CD4-positive, CD25-positive, alpha-beta regulatory T cell (primary cell): ENCODE data around the gene MACROD2. TPM values are rescaled to one million over a fixed set of nuclear protein-coding genes. Genes with fewer than 3 reads are reported as not detected.

Source experiments
- ATAC-seq, 2 donors: fragments of 150-1000 bp; cut with Tn5 transposase; one replicate each; pipeline ENCODE4 v1.10.0; 2021; ENCODE audit warnings: low read depth in 2 of 2, moderate number of reproducible peaks in 2 of 2, moderate library complexity in 1 of 2
- DNase-seq, 3 donors: peaks; one replicate each; pipeline versions ENCODE4 v3.0.0 to v3.0.0-alpha.2; 2012 to 2022; ENCODE audit warnings: mixed read lengths in 1 of 3
- H3K27ac ChIP-seq: one replicate; pipeline ENCODE4 v1.7.0; 2013; ENCODE audit warnings: mild to moderate bottlenecking, low read length; ENCODE audit not compliant: insufficient read depth, poor library complexity, severe bottlenecking
- H3K27me3 ChIP-seq: one replicate; pipeline ENCODE4 v1.7.0; 2013; ENCODE audit warnings: low read length; ENCODE audit not compliant: control insufficient read depth, insufficient read depth
- H3K36me3 ChIP-seq: one replicate; pipeline ENCODE4 v1.7.0; 2013; ENCODE audit warnings: mild to moderate bottlenecking, low read length, moderate library complexity; ENCODE audit not compliant: control insufficient read depth, insufficient read depth
- H3K4me1 ChIP-seq: 2 replicates; pipeline ENCODE4 v1.7.0; 2013; ENCODE audit warnings: mild to moderate bottlenecking, low read length; ENCODE audit not compliant: insufficient read depth, control insufficient read depth, poor library complexity, severe bottlenecking
- H3K4me3 ChIP-seq: one replicate; pipeline ENCODE4 v1.7.0; 2013; ENCODE audit warnings: low read depth, mild to moderate bottlenecking, low read length, moderate library complexity
- H3K9me3 ChIP-seq, 2 experiments: 1 replicate in 1 of 2; 2 replicates in 1 of 2; pipeline ENCODE4 v1.7.0; 2013; ENCODE audit warnings: low read length in 2 of 2, mild to moderate bottlenecking in 1 of 2, moderate library complexity in 1 of 2; ENCODE audit not compliant: control insufficient read depth in 2 of 2
- H3K27ac Mint-ChIP-seq, 3 donors: one replicate each; pipeline ENCODE4 v1.8.0; 2020 to 2022; ENCODE audit warnings: mild to moderate bottlenecking in 3 of 3, mixed read lengths in 3 of 3, moderate library complexity in 2 of 3
- H3K27me3 Mint-ChIP-seq: one replicate; pipeline ENCODE4 v1.8.0; 2022; ENCODE audit warnings: mild to moderate bottlenecking, mixed read lengths
- H3K36me3 Mint-ChIP-seq: one replicate; pipeline ENCODE4 v1.8.0; 2020; ENCODE audit warnings: mixed read lengths
- H3K4me1 Mint-ChIP-seq, 4 donors: one replicate each; pipeline ENCODE4 v1.8.0; 2020 to 2022; ENCODE audit warnings: mixed read lengths in 4 of 4, mild to moderate bottlenecking in 1 of 4
- H3K4me3 Mint-ChIP-seq, 4 donors: one replicate each; pipeline ENCODE4 v1.8.0; 2020 to 2022; ENCODE audit warnings: mild to moderate bottlenecking in 4 of 4, mixed read lengths in 4 of 4, moderate library complexity in 3 of 4
- H3K9me3 Mint-ChIP-seq, 7 donors: one replicate each; pipeline ENCODE4 v1.8.0; 2020 to 2022; ENCODE audit warnings: mixed read lengths in 7 of 7, mild to moderate bottlenecking in 3 of 7, moderate library complexity in 2 of 7
- polyA plus RNA-seq, 4 donors: library from polyadenylated mRNA; unstranded; fragments of 300-500 nt; fragmentation: Illumina TruSeq; gene quantifications; one replicate each; pipeline ENCODE4 v1.2.3, GENCODE V29; 2021
- total RNA-seq: library from RNA; stranded (reverse); gene quantifications from one replicate; pipeline ENCODE4 v1.2.3, GENCODE V29; 2022

MACROD2 gene
- total and polyA plus RNA-seq, 5 donors from 2014 or later: 1.4 TPM; not detected in 4

DNA sequence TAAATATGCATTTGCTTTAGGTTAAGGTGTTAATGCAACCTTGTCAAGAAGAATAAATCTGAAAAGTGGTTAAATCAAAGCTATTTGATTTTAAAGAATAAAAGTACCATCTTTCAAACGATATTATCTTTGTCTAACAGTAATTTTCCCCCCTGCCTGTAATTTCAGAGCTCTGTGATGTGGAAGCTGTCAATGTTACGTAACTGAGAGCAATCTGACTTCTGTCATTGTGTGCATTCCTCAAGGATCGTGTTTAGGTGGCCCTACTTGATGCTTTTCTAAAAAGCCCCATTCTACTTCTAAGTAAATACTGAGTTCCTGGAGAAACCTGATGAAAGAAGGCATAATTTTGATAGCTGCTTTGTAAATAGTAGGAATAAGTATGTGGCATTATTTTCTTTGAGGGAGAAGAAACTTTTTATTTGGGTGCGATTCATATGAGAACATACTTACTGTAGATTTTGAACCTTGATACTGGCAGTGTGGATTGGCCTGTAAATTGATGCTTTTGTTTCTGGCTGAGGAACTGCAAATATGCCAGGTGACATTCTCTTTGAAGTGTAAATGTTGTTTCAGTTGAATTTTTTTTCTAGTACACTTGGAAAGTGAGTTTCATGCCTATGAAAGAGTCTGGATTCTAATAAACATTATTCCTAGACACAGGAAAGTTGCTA is 871.7 kb downstream of the MACROD2 start:
- ATAC-seq: no peak
- no peaks in the 10 kb centered on the region for H3K27me3 ChIP-seq
- Mint-ChIP-seq H3K4me3 (no peak overlapping the region), H3K27me3 (no peaks in the 10 kb centered on the region), H3K9me3 (peaks cover 3 to 23% (median 8%) of the 10 kb centered on the region in 7 donors), H3K36me3 (no peaks in the 10 kb centered on the region), H3K27ac (no peak overlapping the region), H3K4me1 (no peaks in the 10 kb centered on the region)
- H3K9me3 ChIP-seq: no peaks in the 10 kb centered on the region
- no peak for DNase-seq
- no peak overlapping the region for H3K27ac ChIP-seq
- no peaks in the 10 kb centered on the region for H3K36me3 ChIP-seq
- H3K4me3 ChIP-seq: no peak overlapping the region
- no peaks in the 10 kb centered on the region for H3K4me1 ChIP-seq

DNA sequence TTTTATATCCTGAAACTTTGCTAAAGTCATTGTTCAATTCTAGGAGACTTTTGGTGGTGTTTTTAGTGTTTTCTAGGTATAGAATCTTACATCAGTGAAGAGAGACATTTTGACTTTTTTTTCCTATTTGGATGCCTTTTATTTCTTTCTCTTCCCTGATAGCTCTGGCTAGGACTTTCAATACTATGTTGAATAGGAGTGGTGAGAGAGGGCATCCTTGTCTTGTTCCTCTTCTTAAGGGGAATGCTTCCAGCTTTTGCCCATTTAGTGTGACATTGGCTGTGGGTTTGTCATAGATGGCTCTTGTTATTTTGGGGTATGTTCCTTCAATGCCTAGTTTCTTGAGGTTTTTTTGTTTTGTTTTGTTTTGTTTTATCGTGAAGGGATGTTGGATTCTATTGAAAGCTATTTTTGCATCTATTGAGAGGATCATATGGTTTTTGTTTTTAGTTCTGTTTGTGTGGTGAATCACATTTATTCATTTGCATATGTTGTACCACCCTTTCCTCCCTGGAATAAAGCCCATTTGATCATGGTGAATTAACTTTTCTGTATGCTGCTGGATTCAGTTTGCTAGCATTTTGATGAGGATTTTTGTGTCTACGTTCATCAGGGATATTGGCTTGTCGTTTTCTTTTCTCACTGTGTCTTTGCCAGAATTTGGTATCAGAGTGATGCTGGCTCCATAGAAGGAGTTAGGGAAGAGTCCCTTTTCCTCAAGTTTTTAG is 882.1 kb downstream of the MACROD2 start:
- Histone ChIP-seq H3K4me3 (no peak overlapping the region), H3K4me1 (no peaks in the 10 kb centered on the region), H3K27ac (no peak overlapping the region), H3K9me3 (peaks cover 7 to 10% of the 10 kb centered on the region in 2 experiments), H3K36me3 (no peaks in the 10 kb centered on the region), H3K27me3 (no peaks in the 10 kb centered on the region)
- ATAC-seq (no peak), DNase-seq (no peak)
- Mint-ChIP-seq H3K4me3 (no peak overlapping the region), H3K27me3 (no peaks in the 10 kb centered on the region), H3K27ac (no peak overlapping the region), H3K4me1 (no peaks in the 10 kb centered on the region), H3K9me3 (peaks cover 0 to 30% (median 6%) of the 10 kb centered on the region in 7 donors), H3K36me3 (no peaks in the 10 kb centered on the region)

DNA sequence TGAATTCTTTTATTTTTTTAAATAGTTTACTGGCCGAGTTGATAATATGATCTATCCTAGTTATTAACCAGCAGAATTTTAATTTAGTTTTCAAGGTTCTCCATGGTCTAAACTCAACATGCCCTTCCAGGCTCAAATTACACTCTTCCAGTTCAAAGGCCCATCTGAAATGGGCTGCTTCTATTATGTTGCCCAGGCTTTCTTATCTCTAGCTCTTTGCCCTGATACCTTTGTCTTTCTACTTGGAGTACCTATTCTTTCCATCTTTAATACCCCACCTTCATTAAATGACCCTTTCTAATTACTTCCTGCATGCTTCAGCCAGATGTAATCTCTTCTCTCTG is 883.3 kb downstream of the MACROD2 start:
- H3K36me3 Mint-ChIP-seq: no peaks in the 10 kb centered on the region

DNA sequence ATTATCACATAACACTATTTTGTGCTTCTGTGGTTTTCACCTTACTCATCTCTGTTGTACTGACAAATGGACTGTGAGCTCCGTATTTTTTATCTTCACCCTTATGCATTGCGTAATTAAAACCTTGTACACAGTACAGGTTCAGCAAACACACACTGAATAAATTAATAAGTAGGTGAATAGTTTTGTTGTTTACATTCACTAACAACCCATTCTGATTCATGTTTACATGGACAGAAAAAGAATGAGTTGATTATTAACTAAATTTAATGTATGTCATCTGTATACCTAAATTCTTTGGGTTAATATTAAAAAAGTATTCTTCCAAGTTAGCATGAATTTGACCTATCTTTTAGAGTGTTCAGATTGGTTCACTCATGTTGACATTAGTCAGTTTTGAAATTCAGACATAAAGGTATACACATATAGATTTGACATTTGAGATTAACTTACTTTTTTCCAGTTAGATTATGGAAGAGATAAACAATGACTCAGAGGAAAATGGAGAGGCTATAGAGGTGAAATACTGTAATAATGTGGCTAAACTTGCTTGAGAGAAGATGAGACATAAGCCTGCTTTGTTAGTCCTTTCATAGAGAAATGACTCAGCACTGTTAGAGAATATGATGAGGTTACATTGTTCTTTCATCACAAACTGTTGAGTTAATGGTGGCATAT is 883.8 kb downstream of the MACROD2 start:
- H3K27me3 Mint-ChIP-seq: no peaks in the 10 kb centered on the region
- DNase-seq (no peak), ATAC-seq (no peak)
- Histone ChIP-seq H3K27me3 (no peaks in the 10 kb centered on the region), H3K36me3 (no peaks in the 10 kb centered on the region), H3K4me3 (no peak overlapping the region), H3K9me3 (peaks cover 7 to 10% of the 10 kb centered on the region in 2 experiments), H3K27ac (no peak overlapping the region), H3K4me1 (no peaks in the 10 kb centered on the region)
- H3K27ac Mint-ChIP-seq: no peak overlapping the region
- H3K9me3 Mint-ChIP-seq: peaks cover 0 to 28% (median 6%) of the 10 kb centered on the region in 7 donors
- no peaks in the 10 kb centered on the region for H3K36me3 Mint-ChIP-seq
- H3K4me3 Mint-ChIP-seq: no peak overlapping the region
- H3K4me1 Mint-ChIP-seq: no peaks in the 10 kb centered on the region

More for the DNA sequence above, 883.3 kb downstream of the MACROD2 start:
- H3K4me1 Mint-ChIP-seq: no peaks in the 10 kb centered on the region
- H3K27me3 Mint-ChIP-seq: no peaks in the 10 kb centered on the region
- peaks cover 0 to 28% (median 6%) of the 10 kb centered on the region in 7 donors for H3K9me3 Mint-ChIP-seq
- no peaks in the 10 kb centered on the region for H3K27me3 ChIP-seq
- H3K9me3 ChIP-seq: peaks cover 7 to 10% of the 10 kb centered on the region in 2 experiments
- H3K4me3 ChIP-seq: no peak overlapping the region
- H3K4me3 Mint-ChIP-seq: no peak overlapping the region
- no peak overlapping the region for H3K27ac ChIP-seq
- DNase-seq: no peak
- no peak for ATAC-seq
- H3K27ac Mint-ChIP-seq: no peak overlapping the region
- H3K4me1 ChIP-seq: no peaks in the 10 kb centered on the region
- H3K36me3 ChIP-seq: no peaks in the 10 kb centered on the region

DNA sequence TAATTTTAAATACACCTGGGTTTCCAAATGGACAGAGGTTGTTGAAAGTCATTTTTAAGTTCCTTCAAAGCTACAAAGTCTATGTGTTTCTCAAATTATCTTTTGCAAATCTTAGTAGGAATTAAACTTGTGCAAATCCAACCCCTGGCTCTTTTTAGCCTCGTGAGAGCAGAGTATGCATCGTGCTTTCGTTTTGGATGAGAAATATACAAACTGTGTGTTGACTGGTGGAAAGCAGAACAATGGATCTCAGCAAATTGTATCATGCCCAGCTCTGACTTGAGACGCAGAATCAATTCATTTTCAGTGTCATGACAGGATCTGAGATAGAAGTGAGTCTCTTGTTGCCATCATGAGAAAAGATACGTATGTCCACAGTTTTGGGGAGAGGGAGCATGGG is 884.5 kb downstream of the MACROD2 start:
- H3K36me3 Mint-ChIP-seq: no peaks in the 10 kb centered on the region
- Histone ChIP-seq H3K4me1 (no peaks in the 10 kb centered on the region), H3K36me3 (no peaks in the 10 kb centered on the region), H3K9me3 (peaks cover 7 to 10% of the 10 kb centered on the region in 2 experiments), H3K27ac (no peak overlapping the region), H3K4me3 (no peak overlapping the region), H3K27me3 (no peaks in the 10 kb centered on the region)
- ATAC-seq: no peak
- H3K4me3 Mint-ChIP-seq: no peak overlapping the region
- DNase-seq: no peak
- H3K4me1 Mint-ChIP-seq: no peaks in the 10 kb centered on the region
- H3K27me3 Mint-ChIP-seq: no peaks in the 10 kb centered on the region
- peaks cover 0 to 31% (median 6%) of the 10 kb centered on the region in 7 donors for H3K9me3 Mint-ChIP-seq
- H3K27ac Mint-ChIP-seq: no peak overlapping the region

DNA sequence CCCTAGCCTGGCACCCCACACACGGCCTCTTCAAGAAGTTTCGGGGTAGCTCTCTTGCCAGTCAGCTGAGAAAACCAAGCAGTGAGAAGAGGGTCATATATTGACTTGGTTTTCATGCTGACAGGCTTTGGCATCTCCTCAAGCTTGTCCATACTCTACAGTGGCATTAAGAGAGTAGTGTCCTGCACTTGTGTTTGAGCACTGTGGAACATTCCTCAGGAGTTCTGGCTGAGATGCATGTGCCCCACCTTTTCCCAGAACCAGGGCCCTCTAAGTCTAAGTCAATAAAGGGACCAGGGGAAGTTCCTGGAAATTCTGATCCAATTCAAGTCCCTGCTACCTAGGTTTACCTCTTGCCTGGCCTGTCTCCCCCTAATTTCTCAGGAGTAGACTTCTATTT is 886.2 kb downstream of the MACROD2 start:
- Mint-ChIP-seq H3K4me1 (no peaks in the 10 kb centered on the region), H3K4me3 (no peak overlapping the region), H3K36me3 (no peaks in the 10 kb centered on the region), H3K27me3 (no peaks in the 10 kb centered on the region), H3K9me3 (peaks cover 0 to 44% (median 11%) of the 10 kb centered on the region in 7 donors), H3K27ac (no peak overlapping the region)
- Histone ChIP-seq H3K4me1 (no peaks in the 10 kb centered on the region), H3K36me3 (no peaks in the 10 kb centered on the region), H3K4me3 (no peak overlapping the region), H3K27me3 (no peaks in the 10 kb centered on the region), H3K9me3 (peaks cover 7 to 10% of the 10 kb centered on the region in 2 experiments), H3K27ac (no peak overlapping the region)
- DNase-seq: no peak
- no peak for ATAC-seq

DNA sequence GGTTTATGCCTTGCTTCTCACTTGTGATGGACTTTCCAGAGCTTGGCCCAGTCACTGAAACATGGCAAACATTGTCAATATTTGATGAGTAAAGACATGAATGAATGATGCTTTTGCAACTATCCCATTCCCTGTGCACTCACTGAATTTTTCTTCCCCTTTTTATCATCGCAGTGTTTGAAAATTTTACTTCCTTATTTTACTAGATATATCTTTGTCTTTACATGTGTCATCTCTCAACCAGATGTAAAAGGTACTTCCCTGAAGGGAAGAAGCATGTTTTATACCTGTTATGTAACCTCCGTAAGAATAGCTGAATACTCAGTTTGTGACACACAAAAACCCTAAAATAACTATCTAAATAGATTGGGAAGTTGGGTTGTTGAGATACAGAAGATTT is 886.8 kb downstream of the MACROD2 start:
- Mint-ChIP-seq H3K4me3 (no peak overlapping the region), H3K9me3 (peaks cover 0 to 44% (median 11%) of the 10 kb centered on the region in 7 donors), H3K36me3 (no peaks in the 10 kb centered on the region), H3K4me1 (no peaks in the 10 kb centered on the region), H3K27me3 (no peaks in the 10 kb centered on the region), H3K27ac (no peak overlapping the region)
- DNase-seq (no peak), ATAC-seq (no peak)
- Histone ChIP-seq H3K4me3 (no peak overlapping the region), H3K27me3 (no peaks in the 10 kb centered on the region), H3K4me1 (no peaks in the 10 kb centered on the region), H3K27ac (no peak overlapping the region), H3K36me3 (no peaks in the 10 kb centered on the region), H3K9me3 (peaks cover 2 to 10% of the 10 kb centered on the region in 2 experiments)
